Stimulated activated effector memory CD8-positive, alpha-beta T cell treated with anti-CD3 and anti-CD28 coated beads, Interleukin-12 subunit alpha, Interleukin-12 subunit beta, amount 100 ng/mL, for 72 hours (primary cell): ENCODE data around the gene ARHGEF12.
A peak's percentile ranks its signal among the peaks of the same experiment; 100 is the strongest.

Experiments
- ATAC-seq: fragments of 150-1000 bp; cut with Tn5 transposase; 2 replicates; pipeline ENCODE4 v1.10.0; 2021
- DNase-seq, 2 donors: peaks; one replicate each; pipeline ENCODE4 v3.0.0; 2021 to 2022; ENCODE audit warnings: low spot score in 2 of 2
- H3K27ac Mint-ChIP-seq: one replicate; pipeline ENCODE4 v1.8.0; 2022; ENCODE audit warnings: mild to moderate bottlenecking, mixed read lengths
- H3K36me3 Mint-ChIP-seq: one replicate; pipeline ENCODE4 v1.8.0; 2022; ENCODE audit warnings: mild to moderate bottlenecking, mixed read lengths
- H3K4me1 Mint-ChIP-seq: one replicate; pipeline ENCODE4 v1.8.0; 2022; ENCODE audit warnings: mixed read lengths
- H3K4me3 Mint-ChIP-seq: one replicate; pipeline ENCODE4 v1.8.0; 2022; ENCODE audit warnings: mild to moderate bottlenecking, mixed read lengths
- H3K9me3 Mint-ChIP-seq: one replicate; pipeline ENCODE4 v1.8.0; 2022; ENCODE audit warnings: mixed read lengths

The ARHGEF12 gene

DNA sequence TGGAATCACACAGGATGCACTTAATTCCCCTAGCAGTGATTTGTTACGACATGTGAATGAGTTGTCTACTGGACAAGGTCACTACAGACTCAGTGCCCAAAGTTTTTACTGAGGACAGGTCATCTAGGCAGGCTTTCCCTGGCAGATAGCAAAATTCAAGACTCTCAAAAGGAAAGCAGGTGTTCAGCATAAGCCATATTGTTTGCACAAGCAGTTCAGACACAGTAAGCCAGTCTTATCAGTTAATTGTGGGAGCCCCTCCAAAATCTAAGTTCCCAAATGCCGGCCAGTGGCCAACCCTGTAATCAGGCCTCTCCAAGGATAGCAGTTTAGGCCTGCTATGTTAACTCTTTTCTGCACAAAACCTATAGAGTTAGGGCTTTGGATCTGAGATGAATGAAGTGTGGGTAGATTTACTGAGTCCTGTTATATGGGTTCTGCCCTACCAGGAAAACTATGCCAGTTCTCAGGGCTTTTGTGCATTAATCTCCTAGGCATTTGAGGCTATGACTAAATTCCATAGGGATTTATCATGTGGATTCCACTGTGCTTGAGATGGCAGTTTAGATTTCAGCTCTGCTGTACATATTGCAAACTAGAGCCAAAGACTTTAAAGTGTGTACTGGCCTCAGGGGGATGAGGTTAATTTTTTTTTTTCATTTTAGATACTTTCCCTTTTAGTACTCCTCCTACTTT, 4.8 kb upstream of the ARHGEF12 start:
- DNase-seq (no peak), ATAC-seq (no peak)
- Mint-ChIP-seq H3K9me3 (no peaks in the 10 kb centered on the region), H3K27ac (no peak overlapping the region), H3K4me1 (peaks cover 5% of the 10 kb centered on the region), H3K4me3 (no peak overlapping the region), H3K36me3 (no peaks in the 10 kb centered on the region)

DNA sequence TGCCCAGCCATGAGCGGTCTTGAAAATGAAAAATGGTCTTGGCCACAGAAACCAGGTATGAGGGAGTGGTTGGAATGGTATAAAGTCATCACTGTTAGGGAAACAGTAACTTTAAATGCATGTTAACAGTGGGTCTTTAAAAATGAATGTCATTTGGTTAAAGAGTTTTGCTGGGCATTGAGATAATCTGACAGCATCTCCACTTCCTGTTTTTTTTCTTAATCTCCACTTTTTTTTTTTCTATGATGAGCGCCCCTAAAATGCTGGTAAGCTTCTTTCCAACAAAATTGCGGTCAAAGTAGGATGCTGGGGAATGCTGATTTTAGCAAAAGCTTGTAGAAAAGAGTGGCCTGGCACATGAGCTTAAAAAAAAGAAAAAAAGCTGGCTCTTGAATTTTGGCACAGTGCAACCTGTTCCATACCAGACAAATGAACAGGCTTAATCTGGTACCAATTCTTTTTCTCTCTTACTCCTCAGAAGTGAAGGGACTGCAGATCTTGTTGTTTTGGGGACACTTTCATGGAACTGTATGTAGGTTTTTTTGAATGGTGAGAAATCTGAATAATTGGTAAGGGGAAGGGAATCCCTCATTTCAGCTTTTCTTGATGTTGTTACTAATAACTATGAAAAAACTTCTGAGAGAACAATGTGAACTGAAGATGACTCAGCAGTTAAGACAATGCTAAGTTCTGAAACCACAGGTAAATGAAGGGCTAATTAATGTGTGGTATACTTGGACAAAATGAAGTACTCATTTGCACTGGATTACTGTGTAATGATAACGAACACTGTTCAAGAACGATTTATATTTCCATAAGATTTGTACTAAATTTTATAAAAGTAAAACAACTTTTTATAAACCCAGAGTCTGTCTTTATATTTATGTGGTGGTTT, 3.1 kb upstream of the ARHGEF12 start:
- peaks cover 18% of the 10 kb centered on the region for H3K4me1 Mint-ChIP-seq
- peaks cover 9% of the 10 kb centered on the region for H3K36me3 Mint-ChIP-seq
- no peak overlapping the region for H3K4me3 Mint-ChIP-seq
- no peak overlapping the region for H3K27ac Mint-ChIP-seq
- no peak for DNase-seq
- no peak for ATAC-seq
- H3K9me3 Mint-ChIP-seq = no peaks in the 10 kb centered on the region

DNA sequence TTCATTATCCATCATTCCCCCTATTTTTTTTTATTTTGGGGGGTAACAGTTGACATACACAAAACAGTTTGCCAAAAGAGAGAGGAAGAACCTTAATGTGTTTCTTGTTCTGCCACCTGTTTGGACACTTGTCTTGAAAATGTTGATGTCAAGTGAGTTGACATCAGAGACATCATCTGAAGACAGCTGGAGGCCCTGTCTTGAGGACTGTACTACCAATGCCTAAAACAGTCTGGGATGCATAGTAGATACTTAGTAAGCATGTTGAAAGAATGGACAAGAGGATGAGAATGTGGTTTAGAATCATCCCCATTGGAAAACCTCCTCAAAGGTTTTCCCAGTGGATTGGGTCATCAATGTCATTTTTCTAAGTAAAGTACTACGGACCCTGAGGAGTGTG, 2.4 kb upstream of the ARHGEF12 start:
- peaks cover 21% of the 10 kb centered on the region for H3K4me1 Mint-ChIP-seq
- H3K27ac Mint-ChIP-seq = no peak overlapping the region
- ATAC-seq (no peak), DNase-seq (no peak)
- no peaks in the 10 kb centered on the region for H3K9me3 Mint-ChIP-seq
- H3K4me3 Mint-ChIP-seq = no peak overlapping the region
- peaks cover 9% of the 10 kb centered on the region for H3K36me3 Mint-ChIP-seq

DNA sequence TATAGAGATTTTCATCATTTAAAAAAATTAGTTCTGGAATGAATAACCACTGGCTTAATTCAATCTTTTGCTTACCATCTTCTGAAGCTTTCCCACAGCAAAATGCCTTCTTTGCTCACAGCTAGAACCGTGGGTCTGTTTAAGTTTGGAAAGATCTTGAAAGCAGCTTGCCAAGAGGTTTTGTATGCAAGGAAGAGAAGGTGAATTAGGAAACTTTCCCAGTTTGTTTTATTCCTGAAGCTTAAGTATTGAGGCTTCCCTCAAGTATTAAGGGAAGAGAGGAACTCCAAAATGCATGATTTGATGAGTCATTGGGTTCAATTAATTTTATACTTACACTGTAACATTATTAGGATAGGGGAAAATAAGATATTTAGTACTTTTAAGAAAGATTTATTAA, 1.9 kb upstream of the ARHGEF12 start:
- DNase-seq (no peak), ATAC-seq (no peak)
- Mint-ChIP-seq H3K4me3 (no peak overlapping the region), H3K36me3 (peaks cover 9% of the 10 kb centered on the region), H3K9me3 (no peaks in the 10 kb centered on the region), H3K4me1 (peaks cover 23% of the 10 kb centered on the region), H3K27ac (no peak overlapping the region)

DNA sequence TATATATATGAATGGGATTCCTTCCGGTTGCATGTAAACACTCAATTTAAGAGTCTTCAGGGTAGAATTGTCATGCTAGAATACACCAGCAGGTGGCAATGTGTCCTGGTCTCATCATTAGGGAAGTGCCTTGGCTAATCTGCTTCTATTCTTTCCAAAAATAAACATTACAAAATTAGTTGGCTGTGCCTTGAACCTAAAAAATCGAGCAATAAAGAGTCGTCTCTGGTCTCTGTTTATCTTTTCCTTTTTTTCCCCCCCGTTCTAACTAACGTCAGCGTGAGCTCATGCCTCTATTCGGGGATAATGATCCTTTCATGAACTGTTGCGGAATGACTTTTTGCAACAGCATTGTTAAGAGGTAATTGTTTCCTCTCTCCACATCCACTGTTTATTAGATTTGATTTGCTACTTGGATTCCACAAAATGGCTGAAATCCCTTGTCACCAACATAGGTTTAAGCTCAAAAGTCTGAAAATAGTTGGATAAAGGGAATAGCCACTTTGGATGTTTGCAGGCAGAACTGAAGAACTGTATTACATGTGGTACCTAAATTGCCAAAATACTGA, 1.2 kb upstream of the ARHGEF12 start:
- Mint-ChIP-seq H3K4me1 (peaks cover 29% of the 10 kb centered on the region), H3K36me3 (peaks cover 9% of the 10 kb centered on the region), H3K27ac (no peak overlapping the region), H3K4me3 (peak overlapping the region; percentile 89), H3K9me3 (no peaks in the 10 kb centered on the region)
- DNase-seq (peak; percentile 48 to 79), ATAC-seq (no peak)

DNA sequence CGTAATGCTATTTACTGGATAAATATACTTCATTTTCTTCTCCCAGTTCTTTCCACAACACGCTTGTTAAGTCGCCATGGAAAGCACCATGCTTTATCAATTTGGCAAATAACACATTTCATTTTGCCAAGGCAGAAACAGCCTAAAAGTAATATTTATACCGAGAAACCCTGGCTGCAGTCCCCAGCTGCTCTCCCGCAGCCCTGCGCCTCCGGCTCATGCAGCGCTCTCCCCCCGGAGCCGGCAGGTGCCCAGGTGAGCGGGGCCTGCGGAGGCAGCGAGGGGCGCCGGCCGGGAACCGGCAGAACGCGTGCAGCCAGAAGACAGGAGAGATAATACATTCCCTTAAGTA, 681 bp upstream of the ARHGEF12 start:
- no peak overlapping the region for H3K27ac Mint-ChIP-seq
- H3K9me3 Mint-ChIP-seq = no peaks in the 10 kb centered on the region
- DNase-seq (peak in 1 of 2 donors; percentile 22), ATAC-seq (peak; percentile 40)
- peaks cover 35% of the 10 kb centered on the region for H3K4me1 Mint-ChIP-seq
- H3K4me3 Mint-ChIP-seq = peak overlapping the region; percentile 89
- H3K36me3 Mint-ChIP-seq = peaks cover 9% of the 10 kb centered on the region

DNA sequence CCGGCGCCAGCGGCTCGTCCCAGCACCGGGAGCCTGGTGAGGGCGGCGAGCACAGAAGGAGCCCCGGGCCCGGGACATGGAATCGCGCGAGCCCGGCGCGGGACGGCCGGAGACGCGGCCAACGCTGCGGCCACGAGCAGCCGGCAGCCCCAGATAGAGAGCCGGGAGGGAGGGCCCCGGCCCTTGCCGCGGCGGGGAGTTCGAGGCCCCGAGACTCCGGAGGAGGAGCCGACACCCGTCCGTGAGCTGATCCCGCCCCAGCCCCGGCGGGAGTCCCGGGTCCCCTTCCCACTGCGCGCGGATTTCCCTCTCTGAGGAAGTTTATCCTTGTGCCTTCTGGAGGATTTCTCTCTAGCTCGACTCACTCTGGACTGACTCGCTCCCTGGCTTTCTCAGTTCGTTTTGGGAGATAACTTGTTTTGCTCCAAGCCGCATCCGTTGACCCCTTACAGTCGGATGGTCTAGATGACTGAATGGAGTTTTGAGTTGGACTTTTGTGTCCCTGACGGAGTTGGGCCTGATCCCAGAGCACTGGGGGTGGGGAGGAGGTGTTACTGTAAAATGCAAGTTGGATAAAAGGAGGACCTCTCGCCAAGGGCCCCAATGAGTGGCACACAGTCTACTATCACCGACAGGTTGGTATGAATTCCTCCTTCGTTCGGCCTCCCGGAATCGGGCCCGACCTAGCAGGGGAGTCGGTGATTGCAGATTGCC, 585 bp downstream of the ARHGEF12 start:
- H3K36me3 Mint-ChIP-seq = peaks cover 9% of the 10 kb centered on the region
- peak; percentile 61 for ATAC-seq
- DNase-seq = peak; percentile 33 to 73
- H3K9me3 Mint-ChIP-seq = no peaks in the 10 kb centered on the region
- peak overlapping the region; percentile 89 for H3K4me3 Mint-ChIP-seq
- H3K4me1 Mint-ChIP-seq = peaks cover 36% of the 10 kb centered on the region
- H3K27ac Mint-ChIP-seq = peak overlapping the region; percentile 90

DNA sequence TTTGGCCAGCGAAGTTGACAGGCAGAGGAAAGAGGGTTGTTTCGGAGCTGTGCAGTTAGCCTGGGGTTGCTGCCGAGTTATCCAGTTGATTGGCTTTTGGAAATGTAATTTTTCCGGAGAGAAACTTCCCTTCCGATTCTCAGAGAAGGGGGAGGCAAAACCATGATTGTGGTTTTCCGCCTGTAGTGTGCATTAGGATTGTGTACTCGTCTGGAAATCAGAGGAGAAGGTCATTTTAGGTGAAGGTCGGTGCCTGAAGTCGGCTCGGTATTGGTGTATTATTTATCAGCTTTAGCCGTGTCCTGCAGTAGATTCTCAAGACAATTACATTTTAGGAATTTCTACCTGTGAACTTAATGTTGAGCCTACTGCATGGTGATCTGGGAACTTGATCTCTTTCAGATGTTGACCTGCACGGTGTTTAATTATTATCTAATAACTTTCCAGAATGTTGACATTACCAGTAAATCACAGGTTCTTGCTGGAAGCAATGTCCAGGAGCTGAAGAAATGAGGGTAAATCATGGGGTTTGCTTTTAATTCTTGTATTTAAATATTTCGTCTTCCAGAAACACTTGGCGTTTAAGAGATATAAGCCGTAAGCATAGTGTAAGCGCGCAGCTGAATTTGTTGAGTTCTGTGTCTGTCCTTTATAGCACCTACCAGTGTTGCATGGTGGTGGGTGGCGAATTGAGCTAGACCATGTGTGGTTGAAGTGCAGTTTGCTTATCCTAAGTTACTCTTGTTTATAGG, 1.3 kb downstream of the ARHGEF12 start:
- Mint-ChIP-seq H3K4me3 (peak overlapping the region; percentile 89), H3K9me3 (peaks cover 4% of the 10 kb centered on the region), H3K36me3 (peaks cover 9% of the 10 kb centered on the region), H3K27ac (peak overlapping the region; percentile 90), H3K4me1 (peaks cover 36% of the 10 kb centered on the region)
- DNase-seq (no peak), ATAC-seq (no peak)

DNA sequence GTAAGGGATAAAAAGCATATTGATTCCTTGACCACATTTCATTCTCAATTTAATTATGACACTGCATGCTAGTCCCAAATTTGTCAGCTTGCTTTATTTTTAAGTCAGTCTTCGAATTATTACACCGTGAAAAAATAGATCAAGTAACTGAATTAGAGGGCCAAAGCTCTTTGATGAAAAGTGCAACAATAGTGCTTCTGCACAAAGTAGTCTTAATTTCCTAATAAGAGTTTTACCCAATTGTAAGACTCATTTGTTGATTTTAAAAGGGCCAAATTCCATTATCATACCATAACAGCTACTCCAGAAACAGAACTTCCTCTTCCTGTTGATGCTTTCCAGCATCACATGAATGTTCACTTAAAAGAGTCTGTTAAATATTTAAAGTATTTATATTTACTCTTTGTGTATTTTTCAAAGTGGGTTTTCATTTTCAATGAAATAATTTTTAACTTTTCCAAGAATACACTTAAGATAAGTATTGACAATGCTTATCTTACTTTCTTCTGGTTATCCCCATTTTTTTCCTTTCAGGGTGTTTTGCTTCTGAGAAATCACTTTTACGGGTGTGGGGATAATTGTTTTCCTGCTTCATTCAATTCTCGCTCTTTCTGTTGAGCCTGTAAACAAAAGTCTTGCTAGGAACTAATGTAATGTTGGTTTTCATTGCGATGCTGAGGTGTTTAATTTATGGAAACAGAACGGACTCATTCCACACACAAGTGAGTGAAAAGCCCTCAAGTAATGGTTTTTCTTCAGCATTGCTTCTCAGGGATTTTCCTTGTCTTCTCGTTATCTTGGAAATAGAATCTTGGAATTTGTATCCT, 2.1 kb downstream of the ARHGEF12 start:
- Mint-ChIP-seq H3K36me3 (peaks cover 9% of the 10 kb centered on the region), H3K4me1 (peaks cover 36% of the 10 kb centered on the region), H3K9me3 (peaks cover 4% of the 10 kb centered on the region), H3K27ac (peak overlapping the region; percentile 56), H3K4me3 (peak overlapping the region; percentile 89)
- DNase-seq (no peak), ATAC-seq (no peak)

DNA sequence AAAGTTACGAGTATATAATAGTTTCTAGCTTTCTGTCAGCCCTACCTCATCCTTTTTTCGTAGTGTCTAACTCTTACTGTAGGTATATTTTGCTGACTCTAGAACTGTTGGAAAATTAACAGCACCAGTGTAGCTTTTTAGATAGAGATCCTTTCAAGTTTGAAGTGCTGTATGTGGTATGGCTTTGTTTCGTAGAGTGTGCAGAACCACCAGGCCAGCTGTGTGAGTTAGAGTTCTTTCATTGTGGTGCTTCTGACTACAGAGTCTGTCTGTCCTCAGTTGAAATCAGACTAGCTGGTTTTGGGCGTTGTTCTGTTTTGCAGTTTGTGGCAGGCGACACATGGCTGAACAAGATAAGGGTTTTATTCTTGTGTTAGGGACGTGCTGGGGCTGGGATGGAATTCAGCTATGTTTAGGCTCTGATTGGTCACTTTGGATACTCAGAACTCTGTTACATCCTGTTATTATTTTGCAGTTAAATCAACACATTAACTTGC, 3.2 kb downstream of the ARHGEF12 start:
- Mint-ChIP-seq H3K4me1 (peaks cover 40% of the 10 kb centered on the region), H3K27ac (no peak overlapping the region), H3K4me3 (peak overlapping the region; percentile 14), H3K36me3 (peaks cover 17% of the 10 kb centered on the region), H3K9me3 (peaks cover 4% of the 10 kb centered on the region)
- ATAC-seq (no peak), DNase-seq (no peak)

DNA sequence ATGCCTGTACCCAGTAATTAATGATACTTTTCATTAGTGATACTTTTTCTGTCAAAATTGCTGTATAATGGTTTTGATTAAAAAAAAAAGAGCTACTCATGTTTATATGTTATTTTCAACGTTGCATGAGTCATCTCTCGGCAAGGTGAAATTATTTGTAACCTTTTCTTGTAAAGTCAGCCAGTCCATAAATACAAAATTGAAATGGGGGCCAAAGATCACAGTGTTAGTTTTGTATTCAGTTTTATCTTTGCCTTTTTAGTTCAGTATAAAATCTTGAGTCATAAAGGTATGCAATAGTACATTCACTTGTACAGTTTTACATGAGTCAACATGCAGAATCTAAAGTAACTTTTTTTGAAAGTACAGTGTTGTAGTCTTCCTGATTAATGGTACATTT, 4.3 kb downstream of the ARHGEF12 start:
- peaks cover 4% of the 10 kb centered on the region for H3K9me3 Mint-ChIP-seq
- DNase-seq (no peak), ATAC-seq (no peak)
- H3K4me1 Mint-ChIP-seq = peaks cover 45% of the 10 kb centered on the region
- peaks cover 19% of the 10 kb centered on the region for H3K36me3 Mint-ChIP-seq
- H3K27ac Mint-ChIP-seq = no peak overlapping the region
- no peak overlapping the region for H3K4me3 Mint-ChIP-seq

DNA sequence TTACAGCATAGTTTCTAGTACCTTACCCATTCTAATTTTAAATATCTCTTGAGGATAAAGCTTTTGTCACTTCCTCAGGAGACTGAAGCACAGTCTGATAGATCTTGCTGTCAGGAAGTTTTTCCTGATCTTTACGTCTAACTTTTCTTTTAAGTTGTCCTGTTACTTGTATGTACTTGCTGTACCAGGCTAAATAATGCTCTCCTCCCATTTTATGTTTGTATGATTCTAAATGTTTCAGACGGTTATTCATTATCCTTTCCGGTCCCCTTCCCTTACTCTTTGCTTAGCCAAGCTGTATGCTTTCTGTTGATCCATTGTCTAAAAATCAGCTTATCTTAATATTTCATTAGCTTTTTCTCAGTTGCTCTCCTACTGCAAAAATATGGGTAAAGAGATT, 6.0 kb downstream of the ARHGEF12 start:
- Mint-ChIP-seq H3K27ac (no peak overlapping the region), H3K36me3 (peaks cover 13% of the 10 kb centered on the region), H3K9me3 (peaks cover 4% of the 10 kb centered on the region), H3K4me3 (no peak overlapping the region), H3K4me1 (peaks cover 48% of the 10 kb centered on the region)
- DNase-seq (no peak), ATAC-seq (no peak)

DNA sequence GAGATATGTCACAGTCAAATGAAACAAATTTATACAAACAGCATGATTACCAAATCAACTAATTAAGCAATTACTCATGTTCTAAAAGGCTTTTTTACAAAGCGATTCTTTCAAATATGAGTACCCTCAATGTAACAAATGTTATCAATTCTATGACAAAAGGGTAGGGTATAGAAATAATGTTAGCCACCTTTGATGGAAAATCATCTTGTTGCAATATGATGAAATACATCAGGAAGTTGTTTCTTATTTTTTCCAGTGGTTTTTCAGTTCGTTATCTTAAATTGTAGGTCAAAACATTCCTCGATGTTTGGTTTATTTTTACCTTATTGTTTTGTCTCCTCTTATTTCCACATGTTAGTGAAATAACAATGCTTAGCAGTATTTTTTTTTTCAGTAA, 6.5 kb downstream of the ARHGEF12 start:
- no peak for ATAC-seq
- Mint-ChIP-seq H3K9me3 (peaks cover 4% of the 10 kb centered on the region), H3K4me3 (no peak overlapping the region), H3K27ac (no peak overlapping the region), H3K36me3 (peaks cover 11% of the 10 kb centered on the region), H3K4me1 (peaks cover 48% of the 10 kb centered on the region)
- no peak for DNase-seq

DNA sequence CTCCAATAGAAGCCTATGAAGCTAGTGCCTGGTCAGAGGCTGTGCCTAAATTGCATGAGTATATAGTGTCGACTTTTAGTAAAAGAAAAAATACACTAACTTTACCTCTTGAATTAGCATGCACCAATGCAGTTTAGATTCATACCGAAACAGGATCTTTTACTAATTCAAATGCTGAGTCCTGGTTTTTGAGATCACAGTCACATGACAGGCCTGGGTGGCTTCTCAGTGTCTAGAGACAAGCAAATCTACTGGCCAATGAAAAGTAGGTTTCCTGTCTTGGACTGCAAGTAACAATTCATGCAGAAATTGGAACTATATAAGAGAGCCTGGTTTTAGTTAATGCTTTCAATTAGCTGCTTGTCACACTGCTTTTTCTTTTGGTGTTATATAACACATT, 7.2 kb downstream of the ARHGEF12 start:
- Mint-ChIP-seq H3K4me3 (no peak overlapping the region), H3K27ac (no peak overlapping the region), H3K9me3 (peaks cover 4% of the 10 kb centered on the region), H3K4me1 (peaks cover 42% of the 10 kb centered on the region), H3K36me3 (peaks cover 11% of the 10 kb centered on the region)
- peak; percentile 58 for ATAC-seq
- no peak for DNase-seq
